ENCODE data around the gene CACNA2D2.

GRCh38 chr3:50423543-50423942 lies 79.9 kb downstream of the CACNA2D2 start:
- TF ChIP-seq NFE2L1 (CRISPR knock-in tag; IDR thresholded peaks at IDR 0.05) (no peak), SP1 (CRISPR knock-in tag; conservative IDR thresholded peaks at IDR 0.05) (no peak), NR1H2 (CRISPR knock-in tag; IDR thresholded peaks at IDR 0.05) (no peak), MAX (CRISPR knock-in tag; IDR thresholded peaks at IDR 0.05) (no peak), JUN (CRISPR knock-in tag; IDR thresholded peaks at IDR 0.05) (no peak), ZNF281 (CRISPR knock-in tag; IDR thresholded peaks at IDR 0.05) (no peak), ZNF232 (CRISPR knock-in tag; IDR thresholded peaks at IDR 0.05) (no peak), USF1 (CRISPR knock-in tag; IDR thresholded peaks at IDR 0.05) (no peak), FOXP1 (CRISPR knock-in tag; IDR thresholded peaks at IDR 0.05; ENCODE audit: borderline replicate concordance) (no peak), USF2 (CRISPR knock-in tag; IDR thresholded peaks at IDR 0.05) (no peak), ZNF219 (CRISPR knock-in tag; IDR thresholded peaks at IDR 0.05; ENCODE audit: borderline replicate concordance) (no peak), NR3C1 (CRISPR knock-in tag; conservative IDR thresholded peaks at IDR 0.05; ENCODE audit: low read depth) (no peak)
- TF ChIP-seq, protein P1, sequence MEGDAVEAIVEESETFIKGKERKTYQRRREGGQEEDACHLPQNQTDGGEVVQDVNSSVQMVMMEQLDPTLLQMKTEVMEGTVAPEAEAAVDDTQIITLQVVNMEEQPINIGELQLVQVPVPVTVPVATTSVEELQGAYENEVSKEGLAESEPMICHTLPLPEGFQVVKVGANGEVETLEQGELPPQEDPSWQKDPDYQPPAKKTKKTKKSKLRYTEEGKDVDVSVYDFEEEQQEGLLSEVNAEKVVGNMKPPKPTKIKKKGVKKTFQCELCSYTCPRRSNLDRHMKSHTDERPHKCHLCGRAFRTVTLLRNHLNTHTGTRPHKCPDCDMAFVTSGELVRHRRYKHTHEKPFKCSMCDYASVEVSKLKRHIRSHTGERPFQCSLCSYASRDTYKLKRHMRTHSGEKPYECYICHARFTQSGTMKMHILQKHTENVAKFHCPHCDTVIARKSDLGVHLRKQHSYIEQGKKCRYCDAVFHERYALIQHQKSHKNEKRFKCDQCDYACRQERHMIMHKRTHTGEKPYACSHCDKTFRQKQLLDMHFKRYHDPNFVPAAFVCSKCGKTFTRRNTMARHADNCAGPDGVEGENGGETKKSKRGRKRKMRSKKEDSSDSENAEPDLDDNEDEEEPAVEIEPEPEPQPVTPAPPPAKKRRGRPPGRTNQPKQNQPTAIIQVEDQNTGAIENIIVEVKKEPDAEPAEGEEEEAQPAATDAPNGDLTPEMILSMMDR (IDR thresholded peaks at IDR 0.05): no peak
- TF ChIP-seq, protein P2, sequence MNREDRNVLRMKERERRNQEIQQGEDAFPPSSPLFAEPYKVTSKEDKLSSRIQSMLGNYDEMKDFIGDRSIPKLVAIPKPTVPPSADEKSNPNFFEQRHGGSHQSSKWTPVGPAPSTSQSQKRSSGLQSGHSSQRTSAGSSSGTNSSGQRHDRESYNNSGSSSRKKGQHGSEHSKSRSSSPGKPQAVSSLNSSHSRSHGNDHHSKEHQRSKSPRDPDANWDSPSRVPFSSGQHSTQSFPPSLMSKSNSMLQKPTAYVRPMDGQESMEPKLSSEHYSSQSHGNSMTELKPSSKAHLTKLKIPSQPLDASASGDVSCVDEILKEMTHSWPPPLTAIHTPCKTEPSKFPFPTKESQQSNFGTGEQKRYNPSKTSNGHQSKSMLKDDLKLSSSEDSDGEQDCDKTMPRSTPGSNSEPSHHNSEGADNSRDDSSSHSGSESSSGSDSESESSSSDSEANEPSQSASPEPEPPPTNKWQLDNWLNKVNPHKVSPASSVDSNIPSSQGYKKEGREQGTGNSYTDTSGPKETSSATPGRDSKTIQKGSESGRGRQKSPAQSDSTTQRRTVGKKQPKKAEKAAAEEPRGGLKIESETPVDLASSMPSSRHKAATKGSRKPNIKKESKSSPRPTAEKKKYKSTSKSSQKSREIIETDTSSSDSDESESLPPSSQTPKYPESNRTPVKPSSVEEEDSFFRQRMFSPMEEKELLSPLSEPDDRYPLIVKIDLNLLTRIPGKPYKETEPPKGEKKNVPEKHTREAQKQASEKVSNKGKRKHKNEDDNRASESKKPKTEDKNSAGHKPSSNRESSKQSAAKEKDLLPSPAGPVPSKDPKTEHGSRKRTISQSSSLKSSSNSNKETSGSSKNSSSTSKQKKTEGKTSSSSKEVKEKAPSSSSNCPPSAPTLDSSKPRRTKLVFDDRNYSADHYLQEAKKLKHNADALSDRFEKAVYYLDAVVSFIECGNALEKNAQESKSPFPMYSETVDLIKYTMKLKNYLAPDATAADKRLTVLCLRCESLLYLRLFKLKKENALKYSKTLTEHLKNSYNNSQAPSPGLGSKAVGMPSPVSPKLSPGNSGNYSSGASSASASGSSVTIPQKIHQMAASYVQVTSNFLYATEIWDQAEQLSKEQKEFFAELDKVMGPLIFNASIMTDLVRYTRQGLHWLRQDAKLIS (CRISPR knock-in tag; IDR thresholded peaks at IDR 0.05; ENCODE audit: borderline replicate concordance): no peak
